ENCODE data around the gene DYNLT1. TPM values are rescaled to one million over a fixed set of nuclear protein-coding genes. Genes with fewer than 3 reads are reported as not detected.

DYNLT1 gene
- 93.6 and 153 TPM in 2 replicates for total RNA-seq

DNA sequence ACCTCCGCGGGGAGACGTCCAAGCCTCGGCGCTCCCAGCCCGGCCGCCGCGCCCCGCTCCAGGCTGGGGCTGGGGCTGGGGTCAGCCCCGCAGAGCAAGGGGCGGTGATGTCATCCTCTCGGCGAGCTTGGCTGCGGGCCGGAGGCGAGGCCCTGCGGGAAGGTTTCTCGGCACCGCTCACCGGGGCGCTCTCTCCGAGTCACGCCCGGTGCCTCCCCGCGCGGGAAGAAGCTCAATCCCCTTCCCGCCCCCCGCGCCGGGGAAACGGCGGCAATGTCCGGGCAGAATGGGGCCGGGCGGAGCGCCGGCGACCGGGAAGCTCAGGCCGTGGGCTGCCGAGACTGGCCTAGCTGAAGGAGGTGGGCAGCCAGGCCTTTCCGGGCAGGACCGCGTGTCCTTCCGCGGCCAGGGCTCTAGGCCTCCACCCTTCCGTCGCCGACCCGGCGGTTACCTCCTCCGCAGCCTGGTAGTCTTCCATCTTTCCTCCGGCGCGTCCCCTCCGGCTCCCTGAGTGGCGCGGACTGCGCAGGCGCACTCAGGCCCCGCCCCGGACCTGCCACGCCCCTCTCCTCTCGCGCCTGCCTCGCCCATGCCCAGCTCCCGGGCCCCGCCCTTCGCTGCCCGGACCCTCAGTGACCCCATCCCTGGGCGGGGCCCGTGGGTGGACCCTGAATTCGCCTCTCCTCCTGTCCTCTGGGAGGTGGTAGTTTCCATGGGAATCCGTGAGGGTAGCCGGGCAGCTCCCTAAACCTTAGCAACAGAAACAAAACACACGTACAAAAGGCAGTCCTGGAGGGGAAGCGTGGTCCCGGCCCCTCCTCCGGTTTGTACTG lies at the start of gene DYNLT1:
DYNLT1 (minus strand) TSS at position 513 of the 833 bp plus-strand sequence; CDS start at position 478, 35 bp downstream.

DNA sequence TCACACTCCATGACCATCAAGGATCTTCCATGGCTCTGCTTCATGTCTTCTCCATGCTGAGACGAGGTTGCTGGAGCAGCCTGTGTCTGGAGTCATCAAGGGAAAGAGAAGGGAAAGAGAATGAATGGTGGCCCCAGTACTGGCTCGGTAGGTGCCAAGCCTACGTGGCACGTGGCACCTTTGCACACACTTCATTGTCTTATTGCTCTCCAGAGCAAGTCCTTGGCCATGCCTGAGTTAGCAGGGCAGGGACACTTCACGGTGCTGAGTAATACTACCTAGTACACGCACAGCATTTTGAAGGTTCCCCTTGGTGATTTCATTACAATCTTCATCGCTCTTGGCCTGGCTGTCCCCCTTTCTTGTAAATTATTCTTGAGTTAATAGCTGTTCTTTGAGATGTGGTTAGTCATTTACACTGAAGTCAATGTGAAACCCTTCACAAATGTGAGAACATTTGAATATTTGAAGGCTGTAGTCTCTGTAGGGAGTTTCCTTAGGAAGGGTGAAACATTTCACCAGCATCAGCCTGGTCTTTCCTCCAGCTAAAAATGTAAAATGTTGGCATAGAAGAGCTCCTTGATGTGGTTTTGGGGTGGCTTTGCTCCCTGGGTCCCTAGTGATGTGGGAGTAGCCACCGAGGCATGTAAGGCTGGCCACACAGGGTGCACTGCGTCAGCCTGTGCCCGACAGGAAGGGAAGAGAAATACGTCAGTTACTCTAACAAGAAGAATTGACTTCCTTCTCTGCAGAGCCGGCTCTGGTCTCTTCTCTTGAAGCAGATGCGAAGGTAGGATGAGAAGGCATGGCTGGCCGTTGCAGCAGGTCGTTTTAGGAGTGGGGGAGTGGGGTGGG lies 5.0 kb upstream of the DYNLT1 start, which contains the start of gene SYTL3:
SYTL3 (plus strand) TSS at position 766 of the 855 bp plus-strand sequence. CDS start 13,215 bp downstream, outside the sequence.

Other genes starting within 250 kb of the DYNLT1 start
- 43.1 and 50.7 TPM in 2 replicates for gene TMEM181, start 84.7 kb downstream of the DYNLT1 start, total RNA-seq
- 3.6 and 6.8 TPM in 2 replicates for gene SYTL3, start 5.3 kb upstream of the DYNLT1 start, total RNA-seq
- gene EZR, start 174.6 kb upstream of the DYNLT1 start, total RNA-seq = 55.8 and 127 TPM in 2 replicates

All from regular cardiac myocyte (primary cell).